Measurements from ENCODE around the gene GLMP.

The GLMP gene

DNA sequence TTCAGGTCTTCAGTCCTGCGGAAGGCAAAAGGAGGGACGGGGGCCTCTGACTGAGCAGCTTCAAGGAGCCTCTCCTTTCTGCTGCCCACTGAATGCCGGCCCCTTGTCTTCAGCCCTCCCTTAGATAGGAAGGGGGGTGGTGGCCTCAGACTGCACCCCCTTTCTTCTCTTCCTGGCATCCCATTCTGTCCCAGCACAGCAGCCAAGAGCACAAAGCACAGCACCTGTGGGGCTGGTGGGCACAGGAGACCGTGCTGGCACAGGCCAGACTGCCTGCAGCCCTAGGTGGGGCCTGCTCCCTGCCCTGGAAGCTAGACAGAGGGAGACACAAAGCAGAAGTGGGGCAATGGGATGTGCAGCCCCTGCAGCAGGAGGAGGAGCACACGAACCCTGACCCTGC, 45.9 kb downstream of the GLMP start:
- DNase-seq (ENCODE audit: low read depth, low spot score), result no peak

DNA sequence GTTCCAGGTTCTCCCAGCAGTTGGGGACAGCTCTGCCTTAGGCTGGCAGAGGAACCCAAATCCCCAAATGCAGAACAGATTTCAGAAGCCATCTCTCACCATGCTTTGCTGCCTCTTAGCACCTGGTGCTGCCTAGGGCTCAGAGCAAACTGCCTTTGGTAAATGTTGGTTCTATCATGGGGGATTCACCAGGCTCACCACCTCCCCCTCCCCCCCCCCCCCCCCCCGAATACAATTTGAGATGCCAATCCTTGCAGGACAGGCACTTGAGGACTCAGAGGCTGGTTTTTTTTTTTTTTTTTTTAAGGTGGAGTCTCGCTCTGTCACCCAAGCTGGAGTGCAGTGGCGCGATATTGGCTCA, 47.2 kb downstream of the GLMP start:
- DNase-seq (ENCODE audit: low read depth, low spot score), result no peak

DNA sequence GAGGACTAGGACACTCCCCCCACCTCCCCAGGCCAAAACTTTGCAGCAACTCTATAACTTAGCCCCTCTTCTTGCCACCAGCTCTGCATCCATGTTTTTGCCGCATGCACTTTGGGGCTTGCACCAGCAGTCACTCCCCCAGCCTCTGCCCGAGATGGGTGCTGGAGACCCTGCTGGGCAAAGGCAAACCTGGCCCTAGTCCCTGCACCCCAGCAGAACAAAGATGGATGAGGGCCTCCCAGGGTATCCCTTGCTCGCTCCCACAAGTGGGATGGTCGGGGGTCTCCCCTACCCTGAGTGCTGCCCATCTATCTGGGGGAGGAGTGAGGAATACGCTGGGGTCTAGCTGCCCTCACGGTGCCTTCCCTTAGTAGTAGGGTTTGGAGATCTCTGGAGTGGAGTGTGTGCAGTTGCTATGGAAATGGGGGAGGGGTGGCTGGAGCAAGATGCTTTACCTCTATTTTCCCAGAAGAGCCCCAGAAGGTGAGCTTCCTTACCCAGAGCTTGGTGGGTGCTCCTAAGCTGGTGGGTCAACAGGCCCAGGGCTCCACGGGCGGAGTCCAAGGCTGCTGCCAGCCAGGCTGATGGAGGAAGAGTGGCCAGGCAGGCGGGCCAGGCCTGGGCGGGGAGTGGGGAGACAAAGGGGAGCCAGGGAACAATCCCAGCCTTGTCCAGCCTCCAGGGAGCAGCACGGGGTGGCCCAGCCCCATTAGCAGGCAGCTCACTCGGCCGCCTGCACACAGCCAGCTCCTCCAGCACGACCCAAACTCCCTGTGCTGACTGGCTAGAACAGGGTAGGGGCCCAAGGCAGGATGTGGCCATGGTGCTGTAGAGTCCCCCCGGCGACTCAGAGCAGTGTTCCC, 47.8 kb downstream of the GLMP start, which contains the start of gene PAQR6:
TSS of gene PAQR6 (minus strand) at position 597 of the 863 bp plus-strand sequence. CDS start 1,325 bp downstream, outside the sequence.
- no peak for DNase-seq (ENCODE audit: low read depth, low spot score)

DNA sequence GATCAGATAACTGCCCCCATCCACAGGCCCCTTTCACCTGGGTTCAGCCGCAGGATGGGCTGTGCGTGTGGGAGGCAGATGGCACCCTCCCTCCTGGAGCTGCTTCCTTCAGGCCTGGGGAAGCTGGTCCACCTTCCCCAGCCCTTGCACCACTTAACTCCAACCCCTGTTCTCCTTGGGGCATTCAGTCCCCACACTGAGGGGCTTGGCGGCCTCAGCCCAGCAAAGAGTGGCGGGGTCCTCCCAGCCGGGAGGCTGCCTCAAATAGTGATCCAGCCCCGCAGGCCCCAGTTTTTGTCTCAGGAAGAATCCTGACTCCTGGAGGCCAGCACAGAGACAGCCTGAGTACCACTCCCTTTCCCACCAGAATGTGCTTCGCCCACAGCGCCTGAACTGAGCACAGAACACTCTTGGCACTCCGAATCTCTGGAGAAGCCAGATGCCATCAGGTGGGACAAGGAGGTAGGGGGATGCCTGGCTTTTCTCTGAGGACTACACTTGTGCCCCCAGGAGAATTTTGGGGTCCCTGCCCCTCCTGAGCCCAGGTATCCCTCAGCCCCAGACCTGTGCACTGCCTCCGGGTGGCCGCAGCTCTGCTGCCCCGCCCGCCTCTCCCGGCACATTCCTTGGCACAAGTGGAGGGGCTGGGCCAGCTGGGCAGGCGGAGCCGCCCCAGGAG, 48.6 kb downstream of the GLMP start:
- no peak for DNase-seq (ENCODE audit: low read depth, low spot score)

DNA sequence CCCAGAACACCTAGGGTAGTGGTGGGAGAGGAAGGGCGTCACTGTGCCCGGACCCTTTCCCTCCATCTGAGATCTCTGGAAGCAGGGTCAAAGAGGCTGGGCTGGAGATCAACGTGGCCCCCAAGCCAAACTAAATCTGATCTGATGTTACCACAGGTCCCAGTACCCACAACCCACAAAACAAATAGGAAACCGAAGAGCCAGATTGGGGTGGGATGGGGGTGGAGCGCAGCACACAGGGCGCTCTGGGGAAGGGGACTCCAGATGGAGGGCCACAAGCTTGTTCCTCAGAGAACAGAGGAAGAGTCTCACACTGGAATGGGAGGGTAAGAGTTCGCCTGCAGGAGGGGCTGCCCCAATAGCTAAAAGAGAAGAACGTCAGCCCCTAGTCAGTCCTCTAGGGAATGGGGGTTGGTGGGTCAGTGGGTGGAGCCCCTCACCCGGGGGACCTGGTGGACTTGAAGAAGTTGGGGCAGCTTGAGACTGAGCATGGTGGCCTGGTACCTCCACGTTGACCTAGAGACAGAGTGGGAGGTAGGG, 49.2 kb downstream of the GLMP start:
- no peak for DNase-seq (ENCODE audit: low read depth, low spot score)

DNA sequence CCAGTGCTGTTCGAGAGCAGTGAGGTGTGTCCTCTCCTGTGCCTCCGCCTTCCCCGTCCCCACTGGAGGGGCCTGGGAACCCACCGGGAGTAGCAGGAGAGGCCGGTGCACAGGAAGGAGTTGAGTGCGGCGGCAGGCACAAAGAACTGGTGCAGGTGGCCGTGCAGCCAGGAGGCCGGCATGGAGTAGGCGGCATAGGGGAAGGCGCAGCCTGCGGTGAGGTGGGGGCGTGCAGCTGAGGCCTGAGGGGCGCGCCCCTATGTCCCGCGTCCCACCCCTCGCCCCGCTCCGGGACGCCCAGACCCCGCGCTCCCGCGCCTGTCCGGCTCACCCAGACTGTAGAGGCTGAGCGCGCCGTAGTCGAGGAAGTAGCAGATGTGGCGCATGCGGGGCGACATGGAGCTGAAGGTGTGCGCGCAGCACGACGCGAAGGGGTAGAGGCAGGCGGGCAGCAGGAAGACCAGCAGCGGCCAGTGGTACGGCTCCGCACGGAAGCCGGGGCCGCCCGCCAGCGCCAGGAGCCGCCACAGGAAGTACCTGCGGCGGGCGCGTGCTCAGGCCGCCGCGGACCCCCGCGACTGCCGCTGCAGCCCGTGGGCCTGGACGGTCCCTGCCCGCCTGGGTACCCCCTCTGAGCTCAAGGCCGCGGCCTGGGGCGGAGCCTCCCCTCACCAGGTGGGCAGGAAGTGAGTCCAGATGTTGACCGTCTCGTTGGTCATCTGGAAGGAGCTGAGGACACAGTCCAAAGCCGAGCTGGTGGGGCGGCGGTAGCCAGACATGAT, 49.8 kb downstream of the GLMP start:
- DNase-seq (ENCODE audit: low read depth, low spot score), result no peak

DNA sequence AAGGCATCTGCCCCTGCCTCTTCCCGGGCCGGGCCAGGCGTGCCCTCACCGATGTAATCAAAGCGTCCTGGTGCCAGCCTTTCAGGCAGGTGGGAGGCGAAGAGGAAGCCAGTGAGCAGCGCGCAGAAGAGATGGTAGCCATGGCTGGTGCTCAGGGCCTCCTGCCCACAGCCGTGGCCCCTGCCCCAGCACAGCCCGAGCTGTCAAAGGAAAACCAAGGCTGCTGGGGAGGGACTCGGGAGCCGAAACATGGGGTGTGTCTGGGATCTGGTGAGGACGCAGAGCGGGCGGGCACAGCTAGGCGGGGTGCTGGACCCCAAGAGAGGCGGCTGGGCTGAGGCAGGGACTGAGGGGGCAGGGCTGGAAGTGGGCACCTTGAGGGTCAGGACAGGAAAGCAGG, 50.8 kb downstream of the GLMP start:
- no peak for DNase-seq (ENCODE audit: low read depth, low spot score)

DNA sequence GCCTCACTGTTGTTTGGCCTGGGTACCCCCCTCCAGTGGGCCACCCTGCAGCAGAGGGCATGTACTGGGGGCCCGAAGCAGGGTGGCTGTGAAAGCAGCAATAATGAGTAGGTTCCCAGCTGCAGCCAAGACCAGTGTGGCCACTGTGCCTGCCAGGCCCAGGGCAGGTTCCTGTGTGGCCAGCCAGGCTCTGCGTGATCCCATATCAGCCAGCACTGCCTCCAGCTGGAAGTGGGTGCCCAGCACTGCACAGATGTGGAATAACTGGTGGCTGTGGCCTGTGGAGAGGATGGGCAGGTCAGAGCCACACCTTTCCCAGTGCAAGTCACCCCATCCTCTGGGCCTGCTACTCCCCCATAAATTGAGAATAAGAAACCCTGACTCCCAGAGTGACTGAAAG, 51.4 kb downstream of the GLMP start:
- no peak for DNase-seq (ENCODE audit: low read depth, low spot score)

DNA sequence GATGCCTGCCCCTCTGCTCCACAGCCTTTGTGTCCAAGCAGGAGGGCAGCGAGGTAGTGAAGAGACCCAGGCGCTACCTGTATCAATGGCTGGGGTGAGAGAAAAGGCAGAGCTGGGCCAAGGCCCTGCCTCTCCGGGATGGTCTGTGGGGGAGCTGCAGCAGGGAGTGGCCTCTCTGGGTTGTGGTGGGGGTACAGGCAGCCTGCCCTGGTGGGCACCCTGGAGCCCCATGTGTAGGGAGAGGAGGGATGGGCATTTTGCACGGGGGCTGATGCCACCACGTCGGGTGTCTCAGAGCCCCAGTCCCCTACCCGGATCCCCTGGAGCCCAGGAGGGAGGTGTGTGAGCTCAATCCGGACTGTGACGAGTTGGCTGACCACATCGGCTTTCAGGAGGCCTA, 52.7 kb downstream of the GLMP start:
- DNase-seq (ENCODE audit: low read depth, low spot score), result no peak
